Activated CD4-positive, alpha-beta T cell treated with anti-CD3 and anti-CD28 coated beads, Interleukin-2, amount 50 U/mL, for 48 hours (primary cell): Measurements from ENCODE around the gene CYBB.

ENCODE experiments used
- DNase-seq, 2 experiments: peaks; one replicate each; pipeline ENCODE4 v3.0.0-alpha.2; 2020

Gene CYBB

DNA sequence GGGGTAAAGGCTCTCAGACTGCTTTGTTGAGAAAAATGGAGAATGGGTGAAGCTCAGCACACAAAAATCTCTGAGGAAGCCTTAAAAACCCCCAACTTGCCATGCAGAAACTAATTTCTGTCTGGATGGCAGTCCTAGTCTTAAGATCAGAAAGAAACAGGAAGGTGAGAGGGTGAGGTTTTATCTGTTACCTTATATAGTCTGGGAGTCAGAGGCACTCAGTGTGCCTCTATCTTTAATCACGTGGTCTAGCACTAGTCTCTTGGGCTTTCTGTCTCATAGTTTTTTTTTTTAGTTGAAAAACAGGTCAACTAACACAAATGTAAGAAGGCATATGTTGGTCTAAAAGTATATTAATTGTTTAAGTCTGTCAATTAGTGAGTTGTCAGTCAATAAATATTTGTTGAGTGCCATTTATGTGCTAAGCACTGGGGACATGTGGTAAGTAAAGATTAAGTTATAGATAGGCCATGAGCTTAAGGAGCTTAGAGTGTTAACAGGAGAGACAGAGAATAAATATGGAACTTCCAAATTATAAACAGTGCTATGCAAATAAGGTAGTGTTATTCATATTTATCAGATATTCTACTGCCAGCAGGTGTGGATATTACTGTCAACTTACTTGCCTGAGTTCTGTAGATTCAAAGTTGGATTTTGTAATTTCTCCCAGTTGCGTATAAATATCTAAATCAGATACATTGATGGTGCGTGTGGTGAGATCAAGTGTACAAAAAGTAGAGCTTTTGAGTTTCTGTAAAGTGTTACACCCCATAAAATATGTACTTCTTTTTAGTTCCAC lies 7.0 kb downstream of the CYBB start:
- no peak for DNase-seq

DNA sequence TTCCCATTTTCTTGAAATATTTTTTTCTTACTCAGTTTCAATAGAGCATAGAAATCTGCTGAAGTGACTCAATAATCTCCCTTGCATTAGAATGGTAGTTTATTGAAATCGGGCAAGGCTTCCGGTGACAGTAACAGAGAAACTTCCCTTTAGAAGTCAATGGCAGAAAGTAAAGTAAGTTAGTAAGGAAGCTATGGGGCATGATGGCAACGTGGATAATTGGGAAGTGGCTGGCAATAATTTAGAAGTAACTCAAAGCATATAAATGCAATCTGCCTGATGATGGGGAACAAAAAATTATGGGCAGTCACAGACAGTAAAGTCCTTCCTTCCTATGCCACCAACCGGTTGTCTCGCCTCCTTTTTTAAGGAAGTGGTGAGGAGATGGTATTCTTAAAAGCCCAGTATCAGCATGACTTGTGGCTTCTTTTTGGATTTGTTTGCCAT lies 7.6 kb downstream of the CYBB start:
- DNase-seq: no peak

DNA sequence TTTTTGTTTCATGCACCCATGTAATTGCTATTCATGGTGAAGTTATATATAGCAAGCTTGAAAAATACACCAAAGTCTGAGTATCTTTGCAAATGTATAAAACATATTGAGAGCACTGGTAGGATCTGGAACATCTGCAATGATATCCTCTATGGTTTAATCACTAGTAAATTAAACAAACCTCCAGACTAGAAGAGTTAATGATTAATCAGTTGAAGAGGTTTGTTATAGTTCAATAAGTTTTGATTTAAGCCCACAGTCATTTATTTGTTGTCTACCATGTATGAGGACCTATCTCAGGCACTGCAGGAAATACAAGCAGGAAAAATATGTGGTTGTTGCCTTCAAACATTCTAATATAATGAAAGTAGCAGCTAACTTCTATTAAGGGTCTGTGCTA lies 16.5 kb downstream of the CYBB start:
- DNase-seq: no peak

DNA sequence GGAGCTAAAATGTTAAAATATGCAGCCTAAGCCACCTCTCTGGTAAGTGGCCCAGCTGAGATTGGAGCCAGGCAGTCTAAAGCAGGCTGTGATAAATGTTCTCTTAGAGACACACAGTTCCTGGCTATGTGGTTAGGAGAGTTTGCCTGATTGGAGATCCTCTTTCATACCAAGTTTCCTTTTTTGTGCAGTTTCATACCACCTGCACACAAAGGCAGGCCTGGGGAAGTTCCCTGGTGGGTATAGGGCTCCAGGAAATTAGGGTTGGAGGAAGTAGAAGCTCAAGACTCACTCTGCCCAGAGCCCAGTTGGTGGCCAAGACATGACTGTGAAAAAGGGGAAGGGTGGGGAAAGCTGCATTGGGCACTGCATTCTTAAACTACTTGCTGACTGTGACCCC lies 16.9 kb downstream of the CYBB start:
- no peak for DNase-seq

DNA sequence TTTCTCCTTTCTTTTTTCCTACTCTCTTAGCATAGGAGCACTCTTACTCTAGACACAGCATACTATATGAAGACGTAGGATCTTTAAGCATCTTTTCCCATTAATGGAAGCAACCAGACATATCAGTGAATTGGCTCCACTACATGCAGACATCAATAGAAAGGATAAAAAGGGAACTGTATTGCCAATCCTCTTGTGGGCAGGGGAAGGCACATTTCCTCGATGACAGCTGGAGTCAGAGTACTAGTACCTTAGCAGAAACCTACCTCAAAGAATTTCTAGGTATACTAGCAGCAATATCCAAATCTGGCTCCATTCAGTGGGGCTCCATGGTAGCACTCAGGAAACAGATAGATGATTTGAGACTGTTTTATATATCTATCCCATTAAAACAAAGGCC lies 20.1 kb downstream of the CYBB start:
- no peak for DNase-seq

DNA sequence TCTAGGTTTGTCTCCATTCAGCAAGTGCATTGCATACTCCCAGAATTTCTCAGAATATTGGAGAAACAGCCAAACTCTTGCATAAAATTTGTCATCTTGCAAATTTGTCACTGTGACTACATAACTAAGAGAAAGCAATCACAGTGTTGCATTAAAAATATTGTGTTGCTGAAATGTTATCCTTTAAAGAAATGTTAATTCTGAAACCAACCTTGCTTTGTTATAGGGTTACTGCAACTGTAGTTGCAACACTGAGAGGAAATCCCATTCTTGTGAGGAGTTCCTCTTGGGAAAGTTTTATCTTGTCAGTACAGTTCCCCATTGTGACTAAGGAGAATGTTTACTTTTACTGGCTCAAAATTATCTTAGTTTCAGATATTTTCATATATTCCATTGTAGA lies 20.9 kb downstream of the CYBB start:
- no peak for DNase-seq

DNA sequence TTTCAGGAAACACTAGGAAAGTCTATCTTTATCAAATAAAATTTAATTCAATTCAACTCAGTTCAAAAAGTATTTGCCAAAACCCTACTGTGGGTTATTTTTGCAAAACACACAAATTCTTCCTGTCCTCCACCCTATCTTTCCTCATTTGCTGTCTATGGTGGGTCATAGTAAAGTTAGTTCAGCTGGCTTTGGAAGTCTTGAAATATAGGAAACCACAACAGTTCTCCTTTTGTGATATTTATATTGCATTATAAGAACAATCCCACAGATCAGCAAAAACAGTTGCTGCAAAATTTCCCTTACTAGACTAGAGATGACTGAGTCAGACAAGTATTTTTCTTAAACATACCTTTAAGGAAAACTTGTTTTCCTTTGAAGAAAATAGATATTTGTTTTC lies 22.2 kb downstream of the CYBB start:
- no peak for DNase-seq

DNA sequence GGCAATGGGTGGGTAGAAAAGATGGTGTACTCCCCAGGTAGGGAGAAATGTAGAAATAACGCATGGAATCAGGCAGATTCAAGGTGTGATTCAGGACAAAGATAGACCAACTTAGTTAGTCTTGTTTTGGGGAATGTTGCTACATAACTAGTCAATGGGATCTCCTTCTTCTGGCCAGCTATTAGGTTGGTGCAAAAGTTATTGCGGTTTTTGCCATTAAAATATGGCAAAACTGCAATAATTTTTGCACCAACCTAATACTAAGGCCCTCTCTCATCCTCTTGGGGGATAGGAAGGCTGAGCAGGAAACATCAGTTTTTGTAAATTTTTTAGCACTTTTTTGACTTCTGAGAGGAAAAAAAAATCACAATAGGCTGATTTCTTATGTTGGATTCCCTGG lies 23.2 kb downstream of the CYBB start:
- DNase-seq: no peak

DNA sequence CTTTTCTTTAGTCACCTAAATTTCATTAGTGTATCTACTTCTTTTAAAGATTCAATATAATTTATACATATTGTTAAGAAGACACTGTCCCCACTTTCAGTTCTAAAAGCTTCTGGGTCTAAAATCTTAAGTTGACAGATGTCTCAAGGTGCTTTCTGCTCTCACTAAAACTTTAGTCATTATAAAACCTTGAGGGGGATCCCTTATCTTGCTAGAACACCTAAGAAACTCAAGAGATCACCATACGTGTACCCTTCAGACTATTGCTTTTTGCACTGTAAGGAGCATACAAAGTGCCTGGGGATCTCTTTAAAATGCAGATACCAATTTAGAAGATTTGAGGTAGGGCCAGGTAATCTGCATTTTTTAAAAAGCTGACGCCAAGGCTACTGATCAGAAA lies 30.1 kb downstream of the CYBB start:
- DNase-seq: no peak

DNA sequence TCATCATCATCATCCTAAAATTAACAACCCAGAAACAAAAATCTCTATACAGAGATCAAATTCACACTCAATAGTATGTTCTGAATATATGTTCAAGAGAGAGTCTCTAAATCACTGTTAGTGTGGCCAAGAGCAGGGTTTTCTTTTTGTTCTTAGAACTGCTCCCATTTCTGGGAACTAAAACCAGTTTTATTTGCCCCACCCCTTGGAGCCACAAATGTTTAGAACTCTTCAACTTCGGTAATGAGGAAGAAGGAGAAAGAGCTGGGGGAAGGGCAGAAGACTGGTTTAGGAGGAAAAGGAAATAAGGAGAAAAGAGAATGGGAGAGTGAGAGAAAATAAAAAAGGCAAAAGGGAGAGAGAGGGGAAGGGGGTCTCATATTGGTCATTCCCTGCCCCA lies 32.3 kb downstream of the CYBB start:
- no peak for DNase-seq

DNA sequence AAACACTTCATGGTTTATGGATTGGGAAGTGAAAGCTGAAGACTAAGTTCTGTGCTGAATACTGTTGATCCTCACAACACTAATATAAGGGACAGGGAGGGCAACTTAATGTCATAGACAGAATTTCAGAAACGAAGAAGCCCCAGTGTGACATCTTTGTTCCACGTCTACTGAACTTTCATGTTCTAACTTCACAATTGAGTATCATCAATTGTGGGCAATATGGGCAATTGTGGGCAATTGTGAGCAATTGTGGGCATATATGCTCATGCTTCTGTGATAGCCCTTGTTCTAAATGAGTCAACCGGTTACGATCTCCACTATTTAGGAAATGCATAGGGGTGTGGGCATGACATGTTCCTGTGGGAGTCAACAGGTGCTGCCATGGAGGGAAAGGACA lies 33.7 kb downstream of the CYBB start:
- peak in 1 of 2 experiments; percentile 6 for DNase-seq

DNA sequence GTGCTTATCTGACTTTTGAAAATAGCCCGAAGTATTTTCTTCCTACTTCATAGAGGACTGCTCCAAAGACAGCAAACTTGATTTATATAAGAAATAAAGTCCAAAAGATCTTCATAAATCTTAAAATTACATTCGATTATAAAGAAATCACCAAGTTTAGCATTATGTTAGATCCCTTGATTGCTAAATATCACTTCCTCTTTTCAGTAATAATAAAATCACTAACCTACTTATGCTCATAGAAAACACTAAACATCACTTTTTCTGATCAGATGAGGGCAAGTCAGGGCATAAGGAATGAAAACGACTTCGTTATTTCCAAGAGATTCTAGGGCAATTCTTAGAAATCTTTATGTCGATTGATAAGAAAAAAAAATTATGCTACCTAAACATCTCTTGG lies 35.5 kb downstream of the CYBB start:
- DNase-seq: no peak

DNA sequence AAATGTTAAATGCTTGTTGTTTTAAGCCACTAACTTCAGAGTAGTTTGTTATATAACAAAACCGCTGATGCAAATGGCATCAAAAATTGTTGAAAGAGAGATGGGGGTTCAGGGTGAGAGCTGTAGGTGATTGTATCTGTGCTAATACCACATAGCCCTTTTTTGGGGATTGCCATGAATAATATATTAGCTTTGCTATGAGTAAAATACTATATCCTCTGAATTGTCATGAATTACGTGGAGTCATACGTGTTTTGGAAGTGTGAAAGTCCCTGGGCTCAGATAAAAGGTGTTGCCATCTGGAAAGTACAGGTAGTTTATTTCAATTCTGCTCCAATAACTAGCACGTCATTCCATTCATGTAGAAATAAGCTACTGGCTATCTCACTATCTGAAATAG lies 36.9 kb downstream of the CYBB start:
- no peak for DNase-seq

DNA sequence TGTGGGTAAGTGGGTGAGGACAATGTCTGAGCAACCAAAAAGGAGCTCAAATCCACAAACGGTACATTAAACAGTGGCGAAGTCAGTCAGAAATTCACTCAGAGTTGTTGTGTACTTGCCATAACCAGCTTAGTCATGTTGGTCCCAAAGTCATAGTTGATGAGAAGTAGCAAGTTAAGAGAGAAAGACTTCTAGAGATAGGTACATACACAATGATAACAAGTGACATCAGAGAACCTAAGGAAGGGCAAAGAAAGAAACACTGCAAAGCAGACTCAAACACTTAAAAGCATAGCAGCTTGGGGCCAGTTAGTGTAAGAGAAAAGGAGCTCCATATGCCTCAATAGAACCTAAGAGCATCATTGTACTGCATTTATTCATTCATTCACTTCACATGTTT lies 37.3 kb downstream of the CYBB start:
- DNase-seq: no peak

DNA sequence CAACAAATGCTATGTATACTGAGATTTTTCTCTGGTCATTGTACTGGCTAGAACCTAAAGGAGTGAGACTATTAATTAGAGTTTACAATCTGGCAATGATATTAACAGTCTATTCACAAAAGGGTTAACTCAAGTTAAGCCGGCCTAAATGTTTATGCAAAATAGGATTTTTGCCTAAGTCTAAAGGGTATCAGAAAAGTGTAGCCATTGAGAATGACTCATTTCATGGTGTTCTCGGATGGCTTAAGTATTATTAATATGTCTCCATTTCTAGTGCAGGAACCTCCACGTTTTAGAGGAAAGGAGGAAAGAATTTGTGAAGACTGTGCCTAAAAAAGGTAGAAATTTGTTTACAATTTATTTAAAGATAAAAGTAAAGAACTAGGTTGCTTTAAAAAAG lies 37.7 kb downstream of the CYBB start:
- no peak for DNase-seq

DNA sequence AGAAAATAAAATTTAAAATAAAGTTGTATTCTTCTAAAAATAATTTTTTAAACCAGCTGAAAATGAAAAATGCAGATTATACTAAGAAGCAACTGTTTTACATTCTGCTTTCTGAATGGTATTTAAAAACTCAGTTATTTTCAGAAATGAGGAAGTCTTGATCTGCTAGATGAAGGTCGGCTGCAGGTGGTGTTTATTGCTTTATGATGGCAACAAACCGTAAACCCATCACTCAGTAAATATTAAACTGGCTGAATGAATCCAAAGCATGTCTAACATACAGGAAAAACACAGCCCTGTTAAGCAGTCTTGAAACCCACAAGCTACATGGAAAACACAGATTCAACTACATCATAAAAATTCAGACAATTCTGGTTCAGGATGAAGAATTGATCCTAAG lies 38.2 kb downstream of the CYBB start:
- DNase-seq: no peak

DNA sequence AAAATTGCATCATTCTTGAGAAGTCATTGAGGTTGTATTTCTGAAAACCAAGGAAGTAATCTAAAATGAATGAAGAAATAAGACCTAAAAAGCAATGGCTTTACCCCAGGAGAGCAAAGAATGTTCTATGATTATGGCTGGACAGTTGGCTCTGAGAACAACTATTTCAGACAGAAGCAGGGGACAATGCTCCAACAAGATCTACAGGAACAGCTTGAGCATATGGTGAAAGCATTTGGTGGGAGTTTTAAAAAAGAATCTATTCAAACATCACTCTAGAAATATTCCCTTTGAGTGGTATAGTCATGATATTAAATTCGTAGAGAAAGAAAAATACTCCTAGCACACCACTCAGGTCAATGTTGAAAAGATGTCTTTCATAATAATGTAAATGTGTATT lies 40.8 kb downstream of the CYBB start:
- DNase-seq: no peak

DNA sequence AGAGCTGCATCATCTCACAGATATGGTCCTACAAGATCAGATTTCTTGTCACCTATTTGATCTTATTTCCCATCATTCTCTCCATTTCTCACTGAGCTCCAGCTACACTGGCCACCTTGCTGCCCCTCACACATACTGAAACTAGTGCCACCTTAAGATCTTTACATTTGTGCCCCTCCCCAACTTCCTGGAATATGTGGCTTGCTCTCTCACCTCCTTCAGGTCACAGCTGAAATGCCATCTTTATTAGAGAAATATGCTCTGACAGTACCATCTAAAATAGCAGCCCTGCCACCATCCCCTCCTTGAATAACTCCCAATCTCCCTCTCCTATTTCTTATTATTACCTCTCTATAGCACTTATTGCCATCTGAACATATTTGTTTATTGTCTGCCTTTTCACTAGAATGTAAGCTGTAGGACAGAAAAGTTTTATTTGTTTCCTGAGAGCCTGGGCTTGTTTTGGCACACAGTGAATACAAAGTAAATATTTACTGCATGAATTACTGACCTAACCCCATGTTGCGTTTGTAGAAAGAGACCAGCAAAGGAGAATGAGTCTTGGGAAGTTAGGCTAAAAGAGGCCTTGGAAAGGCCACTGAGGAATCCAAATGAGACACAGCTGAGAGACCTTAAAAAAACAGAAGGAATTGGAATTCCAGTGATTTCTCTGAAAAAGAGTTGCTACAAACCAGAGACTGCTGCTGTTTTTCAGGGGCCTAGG lies 44.8 kb downstream of the CYBB start:
- DNase-seq: no peak

DNA sequence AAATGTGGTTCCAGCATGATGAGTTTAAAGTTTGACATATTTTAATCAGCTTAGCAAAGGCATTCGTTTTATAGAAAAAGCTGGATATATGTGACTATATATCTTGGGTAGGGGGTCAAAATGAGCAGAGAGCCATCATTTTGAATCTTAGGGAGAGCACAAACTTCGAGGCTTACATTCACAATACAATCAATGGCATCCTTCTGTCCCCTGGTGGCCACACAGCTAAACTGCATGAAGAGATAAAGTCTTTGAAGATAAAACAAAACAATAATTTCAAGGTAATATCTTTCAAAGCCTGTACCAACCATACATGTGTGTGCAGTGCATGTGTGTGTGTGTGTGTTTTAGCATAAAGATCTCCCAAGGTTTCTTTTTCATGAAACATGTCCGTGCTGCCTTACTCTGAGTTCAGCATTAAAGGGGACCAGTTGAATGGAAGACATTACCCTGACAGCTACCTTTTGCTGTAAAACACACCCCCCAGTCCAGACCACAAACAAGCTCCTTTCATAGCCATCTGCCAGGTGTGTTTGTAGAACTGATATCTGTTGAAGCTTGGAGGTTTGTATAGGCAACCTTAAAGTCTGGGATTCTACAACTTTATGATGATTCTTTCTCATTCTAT lies 45.5 kb downstream of the CYBB start:
- peak; percentile 47 to 57 for DNase-seq

DNA sequence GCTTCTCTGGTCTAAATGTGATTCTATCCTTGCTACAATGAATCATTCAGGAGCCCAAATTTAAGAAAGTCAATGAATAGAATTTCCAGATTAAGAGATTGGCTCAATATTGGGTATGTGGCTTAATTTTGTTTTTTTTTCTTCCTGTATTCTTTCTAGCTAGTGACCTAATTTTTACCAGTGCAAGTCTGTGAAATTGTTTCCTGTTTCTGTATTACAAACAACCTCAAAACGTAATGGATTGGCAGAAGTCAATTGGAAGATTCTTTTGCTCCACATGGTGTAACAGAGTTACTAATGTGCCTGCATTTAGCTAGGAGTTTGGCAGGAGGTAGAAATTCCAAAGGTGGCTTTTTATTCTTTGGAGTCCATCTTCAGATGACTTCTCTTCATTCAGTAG lies 49.9 kb downstream of the CYBB start:
- DNase-seq: no peak

DNA sequence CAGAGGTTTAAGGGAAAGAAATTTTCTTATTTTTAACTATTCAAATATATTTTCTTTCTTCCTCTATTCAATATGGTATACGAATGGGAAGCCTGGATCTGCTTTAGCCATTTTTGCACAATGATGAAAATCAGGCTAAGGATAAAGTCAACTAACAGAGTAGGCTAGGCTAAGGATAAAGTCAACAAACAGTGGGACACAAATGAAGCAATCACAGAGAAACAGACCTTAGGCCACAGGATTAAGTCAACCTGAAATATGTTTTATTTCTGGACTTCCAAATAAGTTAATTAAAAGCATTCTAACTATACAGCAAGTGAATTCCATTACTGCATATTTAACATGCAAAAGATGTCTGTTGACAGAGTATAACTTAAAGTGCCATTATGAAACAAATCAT lies 50.5 kb downstream of the CYBB start:
- DNase-seq: no peak

DNA sequence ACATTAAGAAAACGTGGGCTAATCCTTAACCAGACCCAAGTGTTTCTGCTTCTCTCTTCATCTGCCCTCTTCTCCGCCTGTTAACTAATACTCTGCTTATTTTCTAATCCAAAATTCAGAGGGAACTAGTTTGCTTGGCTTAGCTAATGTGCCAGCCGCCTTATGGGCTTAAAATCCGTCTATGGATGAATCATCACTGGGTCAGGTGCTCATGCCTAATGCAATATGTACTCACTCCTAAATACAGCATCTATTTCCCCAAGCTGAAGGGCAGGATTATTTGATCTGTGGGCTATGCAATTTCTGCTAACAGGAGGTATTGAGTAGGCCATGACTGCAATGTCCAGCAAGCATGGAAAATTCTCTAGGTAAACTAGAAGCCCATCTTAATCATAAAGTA lies 55.1 kb downstream of the CYBB start:
- DNase-seq: no peak

DNA sequence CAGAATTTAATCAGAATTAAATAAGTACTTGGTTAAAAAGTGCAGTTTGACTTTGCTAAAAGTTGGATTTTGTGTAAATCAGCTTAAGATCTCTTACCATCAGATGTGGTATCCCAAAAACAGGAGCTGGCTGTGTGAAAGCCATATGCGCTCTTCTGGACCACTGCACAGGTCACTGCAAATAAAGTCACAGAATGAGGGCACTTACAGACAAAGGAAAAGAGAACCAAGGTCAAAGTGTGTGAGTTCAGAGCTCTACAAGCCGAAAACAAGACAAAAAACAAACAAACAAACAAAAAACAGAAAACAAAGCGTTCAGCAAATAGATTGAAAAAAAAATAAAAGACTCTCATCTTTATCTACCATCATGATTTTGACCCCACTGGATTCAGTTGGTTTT lies 61.1 kb downstream of the CYBB start:
- DNase-seq: no peak

DNA sequence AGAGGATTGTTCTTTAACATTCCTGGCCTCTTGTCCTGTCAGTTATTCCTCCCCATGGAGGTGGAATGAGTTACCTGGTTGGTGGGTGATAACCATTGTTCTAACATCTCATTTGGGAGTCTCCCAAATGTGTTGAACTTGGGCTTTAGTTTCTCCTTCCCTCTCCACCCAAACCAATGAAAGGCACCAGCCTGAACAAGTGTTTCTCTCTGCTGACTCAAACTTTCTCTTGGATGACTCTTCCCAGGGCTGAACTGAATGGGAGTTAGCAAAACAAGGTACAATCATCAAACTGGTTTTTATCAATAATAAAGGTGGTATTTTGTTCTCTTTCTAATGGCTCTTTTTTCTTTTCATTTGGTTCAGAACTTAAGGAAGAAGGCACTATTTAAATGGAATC lies 64.8 kb downstream of the CYBB start:
- DNase-seq: no peak
